Right ventricle myocardium inferior (tissue), 1 donor: ENCODE results near the gene KCNRG. TPM values are rescaled to one million over a fixed set of nuclear protein-coding genes. Genes with fewer than 3 reads are reported as not detected.
A peak's percentile ranks its signal among the peaks of the same experiment; 100 is the strongest.
"Not testable (repeated sequence)": the region's sequence is repeated elsewhere in the genome, so short reads cannot be mapped to it uniquely, and the experiment has no call there.

Source experiments
- ATAC-seq: fragments of 200-7000 bp; cut with Tn5 transposase; one replicate; pipeline ENCODE4 v1.9.1; 2020; ENCODE audit warnings: mild to moderate bottlenecking, moderate library complexity
- DNase-seq: peaks from one replicate; pipeline ENCODE4 v3.0.0; 2021; ENCODE audit errors: missing footprints
- intact Hi-C: fragments of 100-400 bp; cut with DNase I; formaldehyde crosslinking; loops from one replicate; pipeline ENCODE4 v1.11.0; 2022
- microRNA-seq: library from miRNA; unstranded; fragments of <30 nt; microRNA quantifications from one replicate; pipeline ENCODE4 v1.2.0, GENCODE V29; 2020
- total RNA-seq: library from RNA; stranded (reverse); fragmentation: NEBNext Ultra II Directional; extraction: Animal tissue kit (Norgen Biotek cat#: 25700); gene quantifications from one replicate; pipeline ENCODE4 v1.2.1, GENCODE V29; 2021
- donor health status: DM: no; HTN: yes; CAD: no; lungs with severe emphysema.

The KCNRG gene
- total RNA-seq, 1 donor from 2014 or later: 0.22 TPM

- intact Hi-C loops: not testable (repeated sequence)
Measured at GRCh38 chr13:50062336-50062735, 47.1 kb downstream of the KCNRG start.

DNA sequence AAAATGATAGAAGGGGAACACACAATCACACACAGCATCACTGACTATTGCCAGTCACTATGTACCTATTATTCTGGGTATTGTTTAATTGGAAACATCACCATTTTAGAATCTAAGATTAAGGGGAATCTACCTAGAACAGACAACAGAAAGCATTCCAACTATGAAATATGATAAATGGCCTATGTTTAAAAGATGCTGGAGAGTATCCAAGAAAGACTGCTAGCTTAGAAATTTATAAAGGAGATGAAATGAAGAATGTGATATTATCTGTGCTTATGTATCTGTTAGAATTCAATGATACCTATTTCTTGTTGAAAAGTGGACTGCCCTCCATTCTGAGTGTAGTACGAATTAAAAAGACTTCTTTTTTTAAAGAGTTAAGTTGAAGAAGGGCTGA, 50.5 kb downstream of the KCNRG start:
- ATAC-seq (no peak), DNase-seq (no peak)
- intact Hi-C loops: no loop called here

More at GRCh38 chr13:50062336-50062735, 47.1 kb downstream of the KCNRG start:
- not testable (repeated sequence) for DNase-seq, ATAC-seq

- intact Hi-C loops: no loop called here
- no peak for DNase-seq
- no peak for ATAC-seq
Measured at GRCh38 chr13:50068508-50068907, 53.3 kb downstream of the KCNRG start.

DNA sequence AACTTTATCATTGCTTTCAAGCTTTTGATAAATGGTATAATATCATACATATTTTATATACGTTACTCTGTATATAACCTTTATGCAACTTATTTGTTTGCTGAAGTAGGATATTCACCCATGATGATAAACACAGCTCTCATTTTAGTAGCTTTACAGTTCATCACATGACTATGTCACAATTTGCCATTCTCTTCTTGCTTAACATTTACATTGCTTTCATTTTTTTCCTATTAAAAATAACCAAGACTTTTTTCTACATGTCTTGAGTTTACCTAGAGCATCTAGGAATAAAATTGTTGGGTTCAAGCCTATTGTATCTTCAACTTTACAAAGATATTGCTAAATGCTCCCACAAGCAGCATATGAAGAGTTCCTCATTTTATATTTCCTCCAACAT, 54.0 kb downstream of the KCNRG start:
- intact Hi-C loops: no loop called here
- DNase-seq: no peak
- ATAC-seq: no peak

DNA sequence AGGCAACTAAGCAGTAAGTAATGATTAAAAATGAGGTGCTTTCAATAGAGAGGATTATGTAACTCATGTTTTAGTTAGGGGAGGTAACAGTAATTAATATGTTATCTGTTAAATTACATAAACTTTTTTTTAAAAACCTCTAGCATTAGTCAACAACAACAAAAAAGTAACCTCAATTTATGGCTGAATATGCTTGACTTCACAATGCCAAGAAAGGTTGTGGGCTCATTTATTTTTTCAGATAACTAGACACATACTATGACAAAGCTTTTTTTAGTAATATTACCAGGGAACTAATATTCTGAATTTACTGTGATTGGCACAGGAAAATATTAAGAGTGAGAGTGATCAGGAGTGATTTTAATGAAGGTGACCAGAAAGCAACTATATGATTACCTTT, 54.9 kb downstream of the KCNRG start:
- no peak for DNase-seq
- intact Hi-C loops: no loop called here
- ATAC-seq: no peak

Small RNA genes within 50 kb of the gene (microRNA-seq; reads per million reads assigned to microRNA genes)
- gene MIR15A (1,375 reads per million, percentile 86 among the genes with 10 or more reads in this experiment), gene MIR16-1 (2,039 reads per million, percentile 88 among the genes with 10 or more reads in this experiment), gene MIR3613 (42.6 reads per million, percentile 42 among the genes with 10 or more reads in this experiment)

Other genes with a start within 250 kb of the KCNRG start
- 64.7 TPM for gene KPNA3, start 222.8 kb upstream of the KCNRG start, total RNA-seq
- 11.4 TPM for gene SPRYD7, start 79.1 kb upstream of the KCNRG start, total RNA-seq
- gene TRIM13, start 18.4 kb upstream of the KCNRG start, total RNA-seq: 24.2 TPM